Suprapubic skin (tissue), 4 donors: Measurements from ENCODE around the gene PGLYRP2.
"Not testable (repeated sequence)": the region's sequence is repeated elsewhere in the genome, so short reads cannot be mapped to it uniquely, and the experiment has no call there.

Experiments
- POLR2A ChIP-seq, 2 donors: fragments of 450-650 bp; IDR thresholded peaks; one replicate each; pipeline ENCODE4 v1.6.1; 2017; ENCODE audit warnings: antibody characterized with exemption in 2 of 2, mild to moderate bottlenecking in 2 of 2, moderate library complexity in 2 of 2
- POLR2AphosphoS5 ChIP-seq, 3 donors: sonication (generic); formaldehyde crosslinking; IDR thresholded peaks; one replicate each; pipeline ENCODE4 v1.6.1; 2017; ENCODE audit warnings: antibody characterized with exemption in 3 of 3
- TF ChIP-seq, protein P1 (sequence below), 2 donors: fragments of 200-600 bp in 1 of 2; fragments of 450-650 bp in 1 of 2; sonication (generic) in 1 of 2; IDR thresholded peaks; one replicate each; pipeline ENCODE4 v1.5.1; 2016 to 2019; ENCODE audit warnings: antibody characterized with exemption in 2 of 2, mild to moderate bottlenecking in 1 of 2, moderate library complexity in 1 of 2

DNA sequence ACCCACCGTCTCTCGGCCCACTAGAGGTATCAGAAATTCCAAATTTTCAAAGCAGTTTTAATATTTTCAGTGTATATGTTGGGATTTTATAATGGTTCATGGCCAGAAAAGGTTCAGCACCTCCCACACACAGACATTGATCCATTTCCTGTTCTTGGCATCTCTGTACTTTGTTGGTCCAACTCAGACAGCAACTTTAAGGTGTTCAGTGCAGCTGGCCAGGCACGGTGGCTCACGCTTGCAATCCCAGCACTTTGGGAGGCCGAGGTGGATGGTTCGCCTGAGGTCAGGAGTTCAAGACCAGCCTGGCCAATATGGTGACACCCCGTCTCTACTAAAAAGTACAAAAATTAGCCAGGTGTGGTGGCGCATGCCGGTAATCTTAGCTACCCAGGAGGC lies 35.9 kb upstream of the PGLYRP2 start:
- TF ChIP-seq, protein P1, sequence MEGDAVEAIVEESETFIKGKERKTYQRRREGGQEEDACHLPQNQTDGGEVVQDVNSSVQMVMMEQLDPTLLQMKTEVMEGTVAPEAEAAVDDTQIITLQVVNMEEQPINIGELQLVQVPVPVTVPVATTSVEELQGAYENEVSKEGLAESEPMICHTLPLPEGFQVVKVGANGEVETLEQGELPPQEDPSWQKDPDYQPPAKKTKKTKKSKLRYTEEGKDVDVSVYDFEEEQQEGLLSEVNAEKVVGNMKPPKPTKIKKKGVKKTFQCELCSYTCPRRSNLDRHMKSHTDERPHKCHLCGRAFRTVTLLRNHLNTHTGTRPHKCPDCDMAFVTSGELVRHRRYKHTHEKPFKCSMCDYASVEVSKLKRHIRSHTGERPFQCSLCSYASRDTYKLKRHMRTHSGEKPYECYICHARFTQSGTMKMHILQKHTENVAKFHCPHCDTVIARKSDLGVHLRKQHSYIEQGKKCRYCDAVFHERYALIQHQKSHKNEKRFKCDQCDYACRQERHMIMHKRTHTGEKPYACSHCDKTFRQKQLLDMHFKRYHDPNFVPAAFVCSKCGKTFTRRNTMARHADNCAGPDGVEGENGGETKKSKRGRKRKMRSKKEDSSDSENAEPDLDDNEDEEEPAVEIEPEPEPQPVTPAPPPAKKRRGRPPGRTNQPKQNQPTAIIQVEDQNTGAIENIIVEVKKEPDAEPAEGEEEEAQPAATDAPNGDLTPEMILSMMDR (IDR thresholded peaks at IDR 0.05), result not testable (repeated sequence)
- TF ChIP-seq POLR2A, POLR2AphosphoS5 (IDR thresholded peaks at IDR 0.05): not testable (repeated sequence)
